Measurements from ENCODE around the gene IL19.

DNA sequence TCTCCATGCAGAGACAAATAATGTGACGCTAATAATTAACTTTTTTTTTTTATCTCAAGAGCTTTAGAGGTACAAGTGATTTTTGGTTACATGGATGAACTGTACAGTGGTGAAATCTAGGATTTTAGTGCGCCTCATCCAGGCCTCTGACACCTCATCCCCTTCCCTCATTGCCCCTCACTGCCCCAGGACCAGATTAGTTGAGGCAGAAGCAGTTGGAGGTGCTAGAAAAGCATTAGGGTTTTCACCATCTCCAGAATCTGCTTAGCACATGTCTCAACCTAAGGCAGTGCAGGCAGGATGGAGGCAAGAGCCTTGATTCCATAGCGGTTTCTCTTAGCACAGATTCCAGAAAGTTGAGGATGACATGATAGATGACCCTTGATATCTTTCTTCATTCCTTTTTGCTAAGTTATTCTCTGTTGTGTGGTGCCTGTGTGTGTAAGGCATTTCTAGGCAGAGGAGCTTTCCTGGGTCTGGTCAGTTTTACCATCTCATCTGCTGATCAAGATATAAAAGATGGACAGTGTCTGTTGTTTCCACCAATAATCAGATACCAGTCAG is 18.0 kb downstream of the IL19 start:
- TF ChIP-seq RAD51 (IDR thresholded peaks at IDR 0.05; ENCODE audit: borderline replicate concordance, low read depth), result no peak
- TF ChIP-seq, protein P1, sequence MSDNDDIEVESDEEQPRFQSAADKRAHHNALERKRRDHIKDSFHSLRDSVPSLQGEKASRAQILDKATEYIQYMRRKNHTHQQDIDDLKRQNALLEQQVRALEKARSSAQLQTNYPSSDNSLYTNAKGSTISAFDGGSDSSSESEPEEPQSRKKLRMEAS (CRISPR knock-in tag; IDR thresholded peaks at IDR 0.05), result no peak
- no peak for TF ChIP-seq CBFB (CRISPR knock-in tag; IDR thresholded peaks at IDR 0.05)
- TF ChIP-seq, protein P2, sequence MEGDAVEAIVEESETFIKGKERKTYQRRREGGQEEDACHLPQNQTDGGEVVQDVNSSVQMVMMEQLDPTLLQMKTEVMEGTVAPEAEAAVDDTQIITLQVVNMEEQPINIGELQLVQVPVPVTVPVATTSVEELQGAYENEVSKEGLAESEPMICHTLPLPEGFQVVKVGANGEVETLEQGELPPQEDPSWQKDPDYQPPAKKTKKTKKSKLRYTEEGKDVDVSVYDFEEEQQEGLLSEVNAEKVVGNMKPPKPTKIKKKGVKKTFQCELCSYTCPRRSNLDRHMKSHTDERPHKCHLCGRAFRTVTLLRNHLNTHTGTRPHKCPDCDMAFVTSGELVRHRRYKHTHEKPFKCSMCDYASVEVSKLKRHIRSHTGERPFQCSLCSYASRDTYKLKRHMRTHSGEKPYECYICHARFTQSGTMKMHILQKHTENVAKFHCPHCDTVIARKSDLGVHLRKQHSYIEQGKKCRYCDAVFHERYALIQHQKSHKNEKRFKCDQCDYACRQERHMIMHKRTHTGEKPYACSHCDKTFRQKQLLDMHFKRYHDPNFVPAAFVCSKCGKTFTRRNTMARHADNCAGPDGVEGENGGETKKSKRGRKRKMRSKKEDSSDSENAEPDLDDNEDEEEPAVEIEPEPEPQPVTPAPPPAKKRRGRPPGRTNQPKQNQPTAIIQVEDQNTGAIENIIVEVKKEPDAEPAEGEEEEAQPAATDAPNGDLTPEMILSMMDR (IDR thresholded peaks at IDR 0.05 in 2 of 3, conservative IDR thresholded peaks at IDR 0.05 in 1 of 3; ENCODE audit: insufficient read depth in 2 of 3, low read depth in 1 of 3, low read length in 3 of 3), result no peak
- TF ChIP-seq SP1 (CRISPR knock-in tag; IDR thresholded peaks at IDR 0.05), result no peak
- no peak for TF ChIP-seq POLR2A (conservative IDR thresholded peaks at IDR 0.05)
- TF ChIP-seq, protein P3, sequence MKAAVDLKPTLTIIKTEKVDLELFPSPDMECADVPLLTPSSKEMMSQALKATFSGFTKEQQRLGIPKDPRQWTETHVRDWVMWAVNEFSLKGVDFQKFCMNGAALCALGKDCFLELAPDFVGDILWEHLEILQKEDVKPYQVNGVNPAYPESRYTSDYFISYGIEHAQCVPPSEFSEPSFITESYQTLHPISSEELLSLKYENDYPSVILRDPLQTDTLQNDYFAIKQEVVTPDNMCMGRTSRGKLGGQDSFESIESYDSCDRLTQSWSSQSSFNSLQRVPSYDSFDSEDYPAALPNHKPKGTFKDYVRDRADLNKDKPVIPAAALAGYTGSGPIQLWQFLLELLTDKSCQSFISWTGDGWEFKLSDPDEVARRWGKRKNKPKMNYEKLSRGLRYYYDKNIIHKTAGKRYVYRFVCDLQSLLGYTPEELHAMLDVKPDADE (conservative IDR thresholded peaks at IDR 0.05; ENCODE audit: control insufficient read depth, low read depth, low read length), result no peak

All from K562 (cell line).